ENCODE results near the gene TMEM123. TPM values are rescaled to one million over a fixed set of nuclear protein-coding genes. Genes with fewer than 3 reads are reported as not detected.
"Not testable (repeated sequence)": the region's sequence is repeated elsewhere in the genome, so short reads cannot be mapped to it uniquely, and the experiment has no call there.

The TMEM123 gene
- polyA plus RNA-seq, 3 donors = 331 to 380 (median 377) TPM

- not testable (repeated sequence) for DNase-seq (ENCODE audit: low read depth in 3 of 3, low spot score in 2 of 3)
Observed at GRCh38 chr11:102374633-102375424, 77.7 kb downstream of the TMEM123 start.

GRCh38 chr11:102368472-102368871, 84.1 kb downstream of the TMEM123 start:
- DNase-seq (ENCODE audit: low read depth in 3 of 3, low spot score in 2 of 3) = no peak

- no peak for DNase-seq (ENCODE audit: low read depth in 3 of 3, low spot score in 2 of 3)
Observed at GRCh38 chr11:102367364-102367763, 85.2 kb downstream of the TMEM123 start.

GRCh38 chr11:102364991-102365390, 87.6 kb downstream of the TMEM123 start:
- DNase-seq (ENCODE audit: low read depth in 3 of 3, low spot score in 2 of 3) = no peak

GRCh38 chr11:102361086-102362031, 91.2 kb downstream of the TMEM123 start:
- no peak for DNase-seq (ENCODE audit: low read depth in 3 of 3, low spot score in 2 of 3)

- no peak for DNase-seq (ENCODE audit: low read depth in 3 of 3, low spot score in 2 of 3)
Observed at GRCh38 chr11:102360681-102361080, 91.9 kb downstream of the TMEM123 start.

GRCh38 chr11:102359372-102359771, 93.2 kb downstream of the TMEM123 start:
- DNase-seq (ENCODE audit: low read depth in 3 of 3, low spot score in 2 of 3) = no peak

GRCh38 chr11:102357116-102357515, 95.4 kb downstream of the TMEM123 start:
- DNase-seq (ENCODE audit: low read depth in 3 of 3, low spot score in 2 of 3) = no peak

GRCh38 chr11:102347462-102348370, 104.8 kb downstream of the TMEM123 start:
- DNase-seq (ENCODE audit: low read depth in 3 of 3, low spot score in 2 of 3) = peak; percentile 38 to 57 (median 47)

GRCh38 chr11:102346748-102347461, 105.7 kb downstream of the TMEM123 start, which contains the start of gene BIRC2:
TSS of gene BIRC2 (plus strand) at chr11:102347214. CDS start at chr11:102349855, 2,641 bp downstream.
- peak; percentile 74 to 92 (median 86) for DNase-seq (ENCODE audit: low read depth in 3 of 3, low spot score in 2 of 3)

- DNase-seq (ENCODE audit: low read depth in 3 of 3, low spot score in 2 of 3) = no peak
Observed at GRCh38 chr11:102346456-102346747, 106.2 kb downstream of the TMEM123 start.

Other genes starting within 250 kb of the TMEM123 start
- gene BIRC3, start 135.3 kb downstream of the TMEM123 start, polyA plus RNA-seq (ENCODE audit: insufficient read length in 3 of 3) = 1 to 10 TPM; 1.2 to 1.6 (median 1.5) TPM
- 100 to 1,000 TPM in 1 of 3 donors, 10 to 100 TPM in 2; 92.3 to 103 (median 94.0) TPM for gene BIRC2, start 105.6 kb downstream of the TMEM123 start, polyA plus RNA-seq (ENCODE audit: insufficient read length in 3 of 3)
- 10 to 100 TPM; 21.8 to 31.4 (median 25.7) TPM for gene MMP7, start 78.0 kb upstream of the TMEM123 start, polyA plus RNA-seq (ENCODE audit: insufficient read length in 3 of 3)
- not detected for gene MMP20, start 172.6 kb upstream of the TMEM123 start, polyA plus RNA-seq (ENCODE audit: insufficient read length in 3 of 3)